Measurements from ENCODE around the gene SP4. TPM values are rescaled to one million over a fixed set of nuclear protein-coding genes. Genes with fewer than 3 reads are reported as not detected.

SP4 gene
- total and polyA plus RNA-seq, 2 donors (not counting 1 experiment from before 2014, with no cell fraction given), result 7.1 to 42.4 TPM

GRCh38 chr7:21417647-21418046 is 10.2 kb upstream of the SP4 start:
- ATAC-seq (ENCODE audit: low read depth), result no peak
- H3K9ac ChIP-seq (ENCODE audit: low read length), result no peak overlapping the region
- H3K9me3 ChIP-seq (ENCODE audit: control extremely low read depth in 1 of 3, control insufficient read depth in 2 of 3, insufficient read depth in 1 of 3, low read length in 2 of 3), result no peaks in the 10 kb centered on the region
- H3K4me3 Mint-ChIP-seq, result no peak overlapping the region
- peaks cover 4% of the 10 kb centered on the region for H3K4me1 Mint-ChIP-seq
- H3K27me3 ChIP-seq (replicated peaks in 1 of 4; ENCODE audit: control extremely low read depth in 1 of 4, control insufficient read depth in 3 of 4, insufficient read depth in 4 of 4, low read length in 3 of 4), result no peaks in the 10 kb centered on the region
- no peak overlapping the region for H3K27ac ChIP-seq (ENCODE audit: low read length in 2 of 2)
- POLR2A ChIA-PET, result no interaction called here
- WGBS (ENCODE audit: insufficient coverage), result 100% methylated on average over 1 of the region's 4 CpGs
- H2AFZ ChIP-seq (ENCODE audit: insufficient read depth, low read depth, low read length, poor library complexity, severe bottlenecking), result no peak overlapping the region
- no peaks in the 10 kb centered on the region for H4K20me1 ChIP-seq (ENCODE audit: control insufficient read depth, insufficient read depth, low read length, poor library complexity, severe bottlenecking)
- H3K36me3 ChIP-seq (replicated peaks in 1 of 2; ENCODE audit: control extremely low read depth in 1 of 2, control insufficient read depth in 1 of 2, extremely low read depth in 1 of 2, insufficient read depth in 2 of 2, low read length in 1 of 2), result no peaks in the 10 kb centered on the region
- CTCF ChIA-PET, result no interaction called here
- H3K4me2 ChIP-seq (replicated peaks; ENCODE audit: low read depth, low read length, poor library complexity, severe bottlenecking), result no peak overlapping the region
- H3K4me3 ChIP-seq (ENCODE audit: control extremely low read depth in 1 of 5, extremely low read depth in 1 of 5, insufficient read depth in 1 of 5, low read depth in 2 of 5, low read length in 4 of 5), result no peak overlapping the region
- H3K79me2 ChIP-seq (ENCODE audit: control insufficient read depth, insufficient read depth, low read length), result no peaks in the 10 kb centered on the region
- H3K27ac Mint-ChIP-seq, result no peak overlapping the region
- H3K9me3 Mint-ChIP-seq (ENCODE audit: insufficient read depth), result no peaks in the 10 kb centered on the region
- DNase-seq, result no peak
- H3K4me1 ChIP-seq (ENCODE audit: control insufficient read depth in 2 of 2, insufficient read depth in 2 of 2, low read length in 2 of 2), result peaks cover 0 to 3% of the 10 kb centered on the region in 2 donors
- TF ChIP-seq CTCF (IDR thresholded peaks at IDR 0.05), result no peak
- no peak for TF ChIP-seq EZH2 (IDR thresholded peaks at IDR 0.05; ENCODE audit: borderline replicate concordance, insufficient read depth, low read depth, low read length, poor library complexity, severe bottlenecking)
- H3K27me3 Mint-ChIP-seq, result peaks cover 4% of the 10 kb centered on the region
- intact Hi-C loops (cut with micrococcal nuclease), result no loop called here

GRCh38 chr7:21422751-21423150 is 5.1 kb upstream of the SP4 start:
- Histone ChIP-seq H3K4me1 (ENCODE audit: control insufficient read depth in 2 of 2, insufficient read depth in 2 of 2, low read length in 2 of 2) (peaks cover 7 to 10% of the 10 kb centered on the region in 2 donors), H3K27ac (ENCODE audit: low read length in 2 of 2) (no peak overlapping the region), H3K4me3 (ENCODE audit: control extremely low read depth in 1 of 5, extremely low read depth in 1 of 5, insufficient read depth in 1 of 5, low read depth in 2 of 5, low read length in 4 of 5) (no peak overlapping the region), H3K79me2 (ENCODE audit: control insufficient read depth, insufficient read depth, low read length) (no peaks in the 10 kb centered on the region), H3K36me3 (replicated peaks in 1 of 2; ENCODE audit: control extremely low read depth in 1 of 2, control insufficient read depth in 1 of 2, extremely low read depth in 1 of 2, insufficient read depth in 2 of 2, low read length in 1 of 2) (no peaks in the 10 kb centered on the region), H4K20me1 (ENCODE audit: control insufficient read depth, insufficient read depth, low read length, poor library complexity, severe bottlenecking) (no peaks in the 10 kb centered on the region), H3K4me2 (replicated peaks; ENCODE audit: low read depth, low read length, poor library complexity, severe bottlenecking) (no peak overlapping the region), H3K9me3 (ENCODE audit: control extremely low read depth in 1 of 3, control insufficient read depth in 2 of 3, insufficient read depth in 1 of 3, low read length in 2 of 3) (no peaks in the 10 kb centered on the region), H3K9ac (ENCODE audit: low read length) (no peak overlapping the region), H2AFZ (ENCODE audit: insufficient read depth, low read depth, low read length, poor library complexity, severe bottlenecking) (no peak overlapping the region), H3K27me3 (replicated peaks in 1 of 4; ENCODE audit: control extremely low read depth in 1 of 4, control insufficient read depth in 3 of 4, insufficient read depth in 4 of 4, low read length in 3 of 4) (no peaks in the 10 kb centered on the region)
- H3K4me1 Mint-ChIP-seq, result peaks cover 10% of the 10 kb centered on the region
- ChIA-PET POLR2A (no interaction called here), CTCF (no interaction called here)
- ATAC-seq (ENCODE audit: low read depth) (no peak), DNase-seq (no peak)
- intact Hi-C loops (cut with micrococcal nuclease), result no loop called here
- H3K27me3 Mint-ChIP-seq, result peaks cover 1% of the 10 kb centered on the region
- H3K27ac Mint-ChIP-seq, result no peak overlapping the region
- TF ChIP-seq CTCF (IDR thresholded peaks at IDR 0.05) (no peak), EZH2 (IDR thresholded peaks at IDR 0.05; ENCODE audit: borderline replicate concordance, insufficient read depth, low read depth, low read length, poor library complexity, severe bottlenecking) (no peak)
- H3K4me3 Mint-ChIP-seq, result no peak overlapping the region
- H3K9me3 Mint-ChIP-seq (ENCODE audit: insufficient read depth), result no peaks in the 10 kb centered on the region

Data from B cell (primary cell).